ENCODE measurements around the gene MASP1. TPM values are rescaled to one million over a fixed set of nuclear protein-coding genes. Genes with fewer than 3 reads are reported as not detected.
"Not testable (repeated sequence)": the region's sequence is repeated elsewhere in the genome, so short reads cannot be mapped to it uniquely, and the experiment has no call there.

Gene MASP1
- total and polyA plus RNA-seq, 2 experiments from 2014 or later = 397 to 517 TPM

GRCh38 chr3:187242900-187243299 lies 48.6 kb downstream of the MASP1 start:
- H3K4me1 ChIP-seq (ENCODE audit: low read depth) = peaks cover 7% of the 10 kb centered on the region
- no peak for TF ChIP-seq CTCF (IDR thresholded peaks at IDR 0.05; ENCODE audit: low read depth, low read length)
- no peak overlapping the region for H3K4me3 ChIP-seq
- DNase-seq (ENCODE audit: low read depth in 1 of 2, low spot score in 1 of 2) = no peak
- H3K27me3 ChIP-seq = no peaks in the 10 kb centered on the region
- H3K36me3 ChIP-seq = no peaks in the 10 kb centered on the region
- no peak overlapping the region for H3K27ac ChIP-seq
- no peaks in the 10 kb centered on the region for H3K9me3 ChIP-seq (ENCODE audit: low read depth)

- Histone ChIP-seq H3K4me3 (no peak overlapping the region), H3K36me3 (no peaks in the 10 kb centered on the region), H3K27me3 (no peaks in the 10 kb centered on the region), H3K4me1 (ENCODE audit: low read depth) (peaks cover 7% of the 10 kb centered on the region), H3K9me3 (ENCODE audit: low read depth) (no peaks in the 10 kb centered on the region), H3K27ac (no peak overlapping the region)
- no peak for DNase-seq (ENCODE audit: low read depth in 1 of 2, low spot score in 1 of 2)
- TF ChIP-seq CTCF (IDR thresholded peaks at IDR 0.05; ENCODE audit: low read depth, low read length) = no peak
Observed at GRCh38 chr3:187242435-187242834, 49.1 kb downstream of the MASP1 start.

GRCh38 chr3:187238835-187239234 lies 52.7 kb downstream of the MASP1 start:
- not testable (repeated sequence) for H3K4me3 ChIP-seq; DNase-seq (ENCODE audit: low read depth in 1 of 2, low spot score in 1 of 2); H3K9me3 ChIP-seq (ENCODE audit: low read depth); H3K4me1 ChIP-seq (ENCODE audit: low read depth); H3K36me3 ChIP-seq; H3K27ac ChIP-seq; H3K27me3 ChIP-seq

GRCh38 chr3:187238239-187238638 lies 53.3 kb downstream of the MASP1 start:
- H3K27me3 ChIP-seq = no peaks in the 10 kb centered on the region
- H3K27ac ChIP-seq = no peak overlapping the region
- H3K4me1 ChIP-seq (ENCODE audit: low read depth) = peaks cover 11% of the 10 kb centered on the region
- TF ChIP-seq CTCF (IDR thresholded peaks at IDR 0.05; ENCODE audit: low read depth, low read length) = no peak
- no peak for DNase-seq (ENCODE audit: low read depth in 1 of 2, low spot score in 1 of 2)
- H3K9me3 ChIP-seq (ENCODE audit: low read depth) = no peaks in the 10 kb centered on the region
- H3K36me3 ChIP-seq = no peaks in the 10 kb centered on the region
- no peak overlapping the region for H3K4me3 ChIP-seq

GRCh38 chr3:187237741-187238140 lies 53.8 kb downstream of the MASP1 start:
- no peaks in the 10 kb centered on the region for H3K27me3 ChIP-seq
- TF ChIP-seq CTCF (IDR thresholded peaks at IDR 0.05; ENCODE audit: low read depth, low read length) = no peak
- no peak for DNase-seq (ENCODE audit: low read depth in 1 of 2, low spot score in 1 of 2)
- H3K9me3 ChIP-seq (ENCODE audit: low read depth) = no peaks in the 10 kb centered on the region
- no peaks in the 10 kb centered on the region for H3K36me3 ChIP-seq
- no peak overlapping the region for H3K27ac ChIP-seq
- H3K4me1 ChIP-seq (ENCODE audit: low read depth) = peaks cover 11% of the 10 kb centered on the region
- H3K4me3 ChIP-seq = no peak overlapping the region

GRCh38 chr3:187236962-187237361 lies 54.6 kb downstream of the MASP1 start:
- TF ChIP-seq CTCF (IDR thresholded peaks at IDR 0.05; ENCODE audit: low read depth, low read length) = no peak
- Histone ChIP-seq H3K4me3 (no peak overlapping the region), H3K27ac (no peak overlapping the region), H3K36me3 (no peaks in the 10 kb centered on the region), H3K27me3 (no peaks in the 10 kb centered on the region), H3K4me1 (ENCODE audit: low read depth) (peaks cover 11% of the 10 kb centered on the region), H3K9me3 (ENCODE audit: low read depth) (no peaks in the 10 kb centered on the region)
- no peak for DNase-seq (ENCODE audit: low read depth in 1 of 2, low spot score in 1 of 2)
